ENCODE results near the gene LELP1. TPM values are rescaled to one million over a fixed set of nuclear protein-coding genes. Genes with fewer than 3 reads are reported as not detected.

The LELP1 gene
- total RNA-seq, 1 experiment from 2014 or later = not detected

- Mint-ChIP-seq H3K4me1 (peaks cover 4 to 14% of the 10 kb centered on the region in 2 experiments; a peak in 2 of 4 replicates), H3K36me3 (ENCODE audit: insufficient read depth in 1 of 3, low read depth in 3 of 3) (no peaks in the 10 kb centered on the region), H3K4me3 (no peak overlapping the region), H3K27ac (no peak overlapping the region), H3K9me3 (peaks cover 0 to 2% of the 10 kb centered on the region in 2 experiments; a peak in 2 of 5 replicates), H3K27me3 (ENCODE audit: low read depth) (peaks cover 12% of the 10 kb centered on the region)
- Histone ChIP-seq H2BK20ac (ENCODE audit: low read depth, low read length, poor library complexity, severe bottlenecking) (no peak overlapping the region), H2BK5ac (ENCODE audit: insufficient read length, low read length) (no peak overlapping the region), H4K5ac (ENCODE audit: insufficient read length, low read depth, low read length) (no peak overlapping the region), H3K27ac (ENCODE audit: insufficient read length, low read depth, low read length) (no peak overlapping the region), H3K23me2 (ENCODE audit: insufficient read length, low read depth, low read length, poor library complexity, severe bottlenecking) (no peaks in the 10 kb centered on the region), H4K91ac (ENCODE audit: insufficient read length, low read depth, low read length) (no peak overlapping the region), H2BK12ac (ENCODE audit: insufficient read length, low read depth, low read length) (no peak overlapping the region), H3K9me3 (ENCODE audit: control insufficient read depth, low read depth, low read length) (no peaks in the 10 kb centered on the region), H3K56ac (ENCODE audit: insufficient read length, low read depth, low read length) (no peak overlapping the region), H3K4ac (ENCODE audit: low read depth, low read length) (no peak overlapping the region), H4K8ac (replicated peaks; ENCODE audit: insufficient read length, low read depth, low read length) (no peak overlapping the region), H3K27me3 (ENCODE audit: insufficient read depth, low read length) (no peaks in the 10 kb centered on the region), H3K14ac (ENCODE audit: insufficient read depth, low read length) (no peak overlapping the region), H4K20me1 (ENCODE audit: control insufficient read depth, insufficient read depth, insufficient read length) (no peaks in the 10 kb centered on the region), H2AK5ac (ENCODE audit: insufficient read length, low read length) (no peak overlapping the region), H2BK120ac (ENCODE audit: low read depth, low read length, poor library complexity, severe bottlenecking) (no peak overlapping the region), H3K79me1 (ENCODE audit: insufficient read depth, low read depth, low read length, poor library complexity, severe bottlenecking) (no peaks in the 10 kb centered on the region), H2AFZ (ENCODE audit: low read length) (no peak overlapping the region), H3K79me2 (ENCODE audit: insufficient read depth, low read length) (no peaks in the 10 kb centered on the region), H2BK15ac (ENCODE audit: low read depth, low read length) (no peak overlapping the region), H3K9ac (ENCODE audit: extremely low read depth, insufficient read length, low read length) (no peak overlapping the region), H3K4me2 (ENCODE audit: insufficient read depth, insufficient read length, low read length) (no peak overlapping the region), H3K4me1 (ENCODE audit: insufficient read depth, low read length) (no peaks in the 10 kb centered on the region), H3K23ac (ENCODE audit: insufficient read length, low read depth, low read length) (no peak overlapping the region), H3T11ph (ENCODE audit: low read length) (no peak overlapping the region), H3K18ac (ENCODE audit: insufficient read length, low read depth, low read length) (no peak overlapping the region)
- WGBS (ENCODE audit: extremely low coverage, insufficient read length, low lambda C conversion rate) = no CpG with 5 or more reads among the region's 9 CpGs
- TF ChIP-seq CTCF (conservative IDR thresholded peaks at IDR 0.05) = no peak
- no peak for DNase-seq
Observed at GRCh38 chr1:153206631-153207030, 3.4 kb downstream of the LELP1 start.

Measured in H9 (cell line).